Effector memory CD4-positive, alpha-beta T cell (primary cell): ENCODE results near the gene IFT52.
"Not testable (repeated sequence)": the region's sequence is repeated elsewhere in the genome, so short reads cannot be mapped to it uniquely, and the experiment has no call there.

ENCODE experiments used
- DNase-seq, 3 donors: peaks; one replicate each; pipeline ENCODE4 v3.0.0-alpha.2; 2020
- H3K27ac ChIP-seq: 2 replicates; pipeline ENCODE4 v1.7.0; 2013; ENCODE audit warnings: mild to moderate bottlenecking, low read length, moderate library complexity; ENCODE audit not compliant: insufficient read depth, poor library complexity, severe bottlenecking
- H3K27me3 ChIP-seq: replicated peaks from 2 replicates; pipeline ENCODE4 v1.7.0; 2013; ENCODE audit warnings: mild to moderate bottlenecking, low read length; ENCODE audit not compliant: insufficient read depth, control insufficient read depth, poor library complexity, severe bottlenecking
- H3K36me3 ChIP-seq: 2 replicates; pipeline ENCODE4 v1.7.0; 2013; ENCODE audit warnings: mild to moderate bottlenecking, low read length, moderate library complexity; ENCODE audit not compliant: control insufficient read depth, insufficient read depth
- H3K4me1 ChIP-seq: 2 replicates; pipeline ENCODE4 v1.7.0; 2013; ENCODE audit warnings: low read length, mild to moderate bottlenecking; ENCODE audit not compliant: control insufficient read depth, insufficient read depth, poor library complexity, severe bottlenecking
- H3K4me3 ChIP-seq: 2 replicates; pipeline ENCODE4 v1.7.0; 2013; ENCODE audit warnings: low read length, low read depth, mild to moderate bottlenecking; ENCODE audit not compliant: insufficient read depth, poor library complexity, severe bottlenecking
- H3K9me3 ChIP-seq: 2 replicates; pipeline ENCODE4 v1.7.0; 2013; ENCODE audit warnings: mild to moderate bottlenecking, low read length, moderate library complexity; ENCODE audit not compliant: control insufficient read depth

IFT52 gene

GRCh38 chr20:43583982-43584432, 6.7 kb upstream of the IFT52 start:
- Histone ChIP-seq H3K4me3 (no peak overlapping the region), H3K36me3 (no peaks in the 10 kb centered on the region), H3K27me3 (no peaks in the 10 kb centered on the region), H3K27ac (no peak overlapping the region), H3K4me1 (no peaks in the 10 kb centered on the region), H3K9me3 (no peaks in the 10 kb centered on the region)
- DNase-seq: no peak

GRCh38 chr20:43584448-43585136, 6.1 kb upstream of the IFT52 start:
- Histone ChIP-seq H3K27me3 (no peaks in the 10 kb centered on the region), H3K36me3 (no peaks in the 10 kb centered on the region), H3K4me1 (no peaks in the 10 kb centered on the region), H3K4me3 (no peak overlapping the region), H3K27ac (no peak overlapping the region), H3K9me3 (no peaks in the 10 kb centered on the region)
- DNase-seq: no peak

GRCh38 chr20:43586641-43587040, 4.1 kb upstream of the IFT52 start:
- Histone ChIP-seq H3K27me3 (no peaks in the 10 kb centered on the region), H3K27ac (no peak overlapping the region), H3K4me1 (peaks cover 3% of the 10 kb centered on the region), H3K9me3 (no peaks in the 10 kb centered on the region), H3K4me3 (no peak overlapping the region), H3K36me3 (no peaks in the 10 kb centered on the region)
- no peak for DNase-seq

GRCh38 chr20:43588526-43588925, 2.2 kb upstream of the IFT52 start:
- not testable (repeated sequence) for DNase-seq, H3K27me3 ChIP-seq, H3K36me3 ChIP-seq, H3K4me1 ChIP-seq, H3K9me3 ChIP-seq, H3K4me3 ChIP-seq, H3K27ac ChIP-seq

GRCh38 chr20:43590036-43590391, 723 bp upstream of the IFT52 start:
- Histone ChIP-seq H3K27ac (peak overlapping the region; percentile 76), H3K36me3 (no peaks in the 10 kb centered on the region), H3K4me3 (peak overlapping the region; percentile 62), H3K4me1 (peaks cover 3% of the 10 kb centered on the region), H3K27me3 (no peaks in the 10 kb centered on the region), H3K9me3 (no peaks in the 10 kb centered on the region)
- DNase-seq: no peak

GRCh38 chr20:43601960-43602359, 11.2 kb downstream of the IFT52 start:
- H3K9me3 ChIP-seq, H3K4me1 ChIP-seq, H3K27me3 ChIP-seq, H3K4me3 ChIP-seq, DNase-seq, H3K27ac ChIP-seq: not testable (repeated sequence)
- peaks cover 11% of the 10 kb centered on the region for H3K36me3 ChIP-seq

- peaks cover 11% of the 10 kb centered on the region for H3K36me3 ChIP-seq
Observed at GRCh38 chr20:43603124-43603523, 12.4 kb downstream of the IFT52 start.

GRCh38 chr20:43605715-43606114, 15.0 kb downstream of the IFT52 start:
- no peak overlapping the region for H3K4me3 ChIP-seq
- H3K9me3 ChIP-seq: no peaks in the 10 kb centered on the region
- no peaks in the 10 kb centered on the region for H3K4me1 ChIP-seq
- no peak overlapping the region for H3K27ac ChIP-seq
- H3K27me3 ChIP-seq: no peaks in the 10 kb centered on the region
- DNase-seq: no peak
- H3K36me3 ChIP-seq: peaks cover 11% of the 10 kb centered on the region

More at GRCh38 chr20:43603124-43603523, 12.4 kb downstream of the IFT52 start:
- no peak overlapping the region for H3K4me3 ChIP-seq
- no peaks in the 10 kb centered on the region for H3K4me1 ChIP-seq
- H3K27me3 ChIP-seq: no peaks in the 10 kb centered on the region
- no peaks in the 10 kb centered on the region for H3K9me3 ChIP-seq
- H3K27ac ChIP-seq: no peak overlapping the region
- DNase-seq: no peak

GRCh38 chr20:43607278-43607677, 16.5 kb downstream of the IFT52 start:
- H3K27ac ChIP-seq, DNase-seq, H3K27me3 ChIP-seq, H3K4me1 ChIP-seq, H3K9me3 ChIP-seq, H3K4me3 ChIP-seq: not testable (repeated sequence)
- H3K36me3 ChIP-seq: peaks cover 11% of the 10 kb centered on the region

- Histone ChIP-seq H3K27me3 (no peaks in the 10 kb centered on the region), H3K27ac (no peak overlapping the region), H3K4me1 (no peaks in the 10 kb centered on the region), H3K4me3 (no peak overlapping the region), H3K36me3 (peaks cover 7% of the 10 kb centered on the region), H3K9me3 (no peaks in the 10 kb centered on the region)
- no peak for DNase-seq
Observed at GRCh38 chr20:43631598-43631997, 40.9 kb downstream of the IFT52 start.
